Gastroesophageal sphincter (tissue), 4 donors: ENCODE results near the gene C1orf159. TPM values are rescaled to one million over a fixed set of nuclear protein-coding genes. Genes with fewer than 3 reads are reported as not detected.
"Not testable (repeated sequence)": the region's sequence is repeated elsewhere in the genome, so short reads cannot be mapped to it uniquely, and the experiment has no call there.

Source experiments
- ATAC-seq: fragments of 150-250 bp; one replicate; pipeline ENCODE4 v1.9.1; 2016; ENCODE audit warnings: mild to moderate bottlenecking, moderate library complexity
- H3K27ac ChIP-seq, 4 donors: fragments of 200-600 bp; sonication (generic) in 3 of 4; 1 replicate in 3 of 4; 2 replicates in 1 of 4; pipeline ENCODE4 v1.5.1; 2016 to 2019
- H3K27me3 ChIP-seq: fragments of 200-600 bp; sonication (generic); one replicate; pipeline ENCODE4 v1.5.1; 2019
- H3K36me3 ChIP-seq, 2 donors: fragments of 200-600 bp; sonication (generic); one replicate each; pipeline ENCODE4 v1.5.1; 2019; ENCODE audit warnings: control low read depth in 1 of 2
- H3K4me1 ChIP-seq, 3 donors: fragments of 200-600 bp; sonication (generic); 1 replicate in 2 of 3; 2 replicates in 1 of 3; pipeline ENCODE4 v1.5.1; 2016 to 2019; ENCODE audit warnings: control low read depth in 2 of 3
- H3K4me3 ChIP-seq, 2 donors: fragments of 200-600 bp; sonication (generic); one replicate each; pipeline ENCODE4 v1.5.1; 2019; ENCODE audit warnings: mild to moderate bottlenecking in 1 of 2, moderate library complexity in 1 of 2
- H3K9me3 ChIP-seq, 3 donors: fragments of 200-600 bp; sonication (generic); one replicate each; pipeline ENCODE4 v1.5.1; 2017 to 2019; ENCODE audit warnings: control low read depth in 2 of 3
- CTCF ChIP-seq, 4 experiments: fragments of 200-600 bp in 2 of 4; fragments of 450-650 bp in 2 of 4; sonication (generic) in 1 of 4; IDR thresholded peaks; one replicate each; pipeline ENCODE4 v1.5.1; 2017 to 2019; ENCODE audit warnings: antibody characterized with exemption in 4 of 4, mild to moderate bottlenecking in 2 of 4, moderate library complexity in 2 of 4
- EP300 ChIP-seq: sonication (generic); formaldehyde crosslinking; IDR thresholded peaks from one replicate; pipeline ENCODE4 v1.6.1; 2017; ENCODE audit warnings: antibody characterized with exemption, mild to moderate bottlenecking
- POLR2A ChIP-seq, 2 donors: fragments of 450-650 bp; IDR thresholded peaks; one replicate each; pipeline ENCODE4 v1.6.1; 2017; ENCODE audit warnings: antibody characterized with exemption in 2 of 2, mild to moderate bottlenecking in 2 of 2, moderate library complexity in 1 of 2
- POLR2AphosphoS5 ChIP-seq: sonication (generic); formaldehyde crosslinking; IDR thresholded peaks from one replicate; pipeline ENCODE4 v1.6.1; 2017; ENCODE audit warnings: antibody characterized with exemption
- WGBS, 2 donors: methylation state at CpG; one replicate each; pipeline ENCODE4 v1.1.5; 2018; ENCODE audit warnings: low coverage in 1 of 2; 5-methylcytosine and 5-hydroxymethylcytosine counted together
- total RNA-seq, 4 donors: library from RNA; depleted of rRNA; stranded (reverse); fragments of >200 nt; gene quantifications; one replicate each; pipeline ENCODE4 v1.1.0, GENCODE V29; 2016

The C1orf159 gene
- total RNA-seq, 4 donors from 2014 or later = 6.3 to 15.3 (median 9.9) TPM

- no peak for ATAC-seq
- Histone ChIP-seq H3K9me3 (no peaks in the 10 kb centered on the region), H3K4me1 (peaks cover 0 to 46% (median 15%) of the 10 kb centered on the region in 3 donors), H3K27me3 (peaks cover 93% of the 10 kb centered on the region), H3K27ac (no peak overlapping the region), H3K4me3 (peak overlapping the region in 1 of 2 donors; percentile 59), H3K36me3 (peaks cover 0 to 1% of the 10 kb centered on the region in 2 donors)
- WGBS, 2 donors = 51% methylated on average over 24 of the region's 38 CpGs; no CpG with 5 or more reads in 1 of the 2 donors
- TF ChIP-seq EP300 = no peak
- no peak for TF ChIP-seq POLR2AphosphoS5
- TF ChIP-seq POLR2A (IDR thresholded peaks at IDR 0.05) = no peak
- no peak for TF ChIP-seq CTCF (IDR thresholded peaks at IDR 0.05)
Measured at GRCh38 chr1:1060281-1061000, 55.4 kb downstream of the C1orf159 start.

DNA sequence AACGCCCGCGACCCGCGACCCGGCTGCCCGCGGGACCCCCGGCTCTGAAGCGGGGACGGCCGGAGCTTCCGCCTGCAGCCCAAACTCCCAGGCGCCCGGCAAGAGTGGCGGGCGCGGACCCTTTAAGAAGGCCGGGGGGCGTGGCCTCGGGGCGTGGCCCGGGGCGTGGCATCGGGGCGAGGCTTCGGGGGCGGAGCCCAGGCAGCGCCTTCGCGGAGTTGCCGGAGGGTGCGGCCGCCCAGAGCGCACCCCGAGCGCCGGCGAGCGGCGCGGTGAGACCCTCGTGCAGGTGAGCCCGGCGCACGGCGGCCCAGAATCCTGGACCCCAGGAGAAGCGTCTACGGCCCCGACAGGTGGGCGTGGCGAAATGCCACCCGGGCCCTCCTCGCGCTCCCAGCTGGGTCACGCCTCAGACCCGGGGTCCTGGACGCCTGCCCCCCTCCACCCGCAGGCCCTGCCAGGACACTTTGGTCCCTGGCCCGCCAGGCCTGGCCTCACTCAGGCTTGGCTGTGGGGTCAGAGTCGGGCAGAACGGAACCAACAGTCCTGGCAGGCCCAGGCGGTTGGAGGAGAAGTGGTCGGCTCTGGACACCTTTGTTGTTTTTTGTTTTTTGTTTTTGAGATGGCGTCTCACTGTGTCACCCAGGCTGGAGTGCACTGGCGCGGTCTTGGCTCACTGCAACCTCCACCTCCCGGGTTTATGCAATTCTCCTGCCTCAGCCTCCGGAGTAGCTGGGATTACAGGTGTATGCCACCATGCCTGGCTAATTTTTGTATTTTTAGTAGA, 56.2 kb downstream of the C1orf159 start:
- peaks cover 89% of the 10 kb centered on the region for H3K27me3 ChIP-seq
- 19 to 36% methylated on average over 6 to 7 of the region's 69 CpGs for WGBS, 2 donors
- H3K27ac ChIP-seq = no peak overlapping the region

GRCh38 chr1:1058921-1059493, 56.9 kb downstream of the C1orf159 start:
- TF ChIP-seq EP300 (no peak), CTCF (IDR thresholded peaks at IDR 0.05) (peak in 1 of 4 experiments; percentile 56)
- H3K27me3 ChIP-seq = peaks cover 82% of the 10 kb centered on the region
- H3K9me3 ChIP-seq = no peaks in the 10 kb centered on the region
- peaks cover 0 to 16% of the 10 kb centered on the region in 2 donors for H3K36me3 ChIP-seq
- WGBS, 2 donors = 0 to 4% methylated on average over 2 to 16 of the region's 48 CpGs
- H3K4me3 ChIP-seq = peak overlapping the region; percentile 36 to 59
- H3K4me1 ChIP-seq = peaks cover 0 to 42% (median 14%) of the 10 kb centered on the region in 3 donors
- H3K27ac ChIP-seq = no peak overlapping the region
- peak; percentile 22 for ATAC-seq

More for the DNA sequence above, 56.2 kb downstream of the C1orf159 start:
- Histone ChIP-seq H3K4me1 (peaks cover 0 to 46% (median 15%) of the 10 kb centered on the region in 3 donors), H3K9me3 (no peaks in the 10 kb centered on the region), H3K4me3 (peak overlapping the region; percentile 36 to 59), H3K36me3 (peaks cover 0 to 9% of the 10 kb centered on the region in 2 donors)
- TF ChIP-seq POLR2A (IDR thresholded peaks at IDR 0.05) = no peak
- TF ChIP-seq POLR2AphosphoS5 = no peak
- no peak for TF ChIP-seq EP300
- TF ChIP-seq CTCF (IDR thresholded peaks at IDR 0.05) = no peak
- ATAC-seq = peak; percentile 89

- Histone ChIP-seq H3K36me3 (peaks cover 0 to 23% of the 10 kb centered on the region in 2 donors), H3K4me3 (peak overlapping the region in 1 of 2 donors; percentile 59), H3K27ac (no peak overlapping the region), H3K27me3 (peaks cover 75% of the 10 kb centered on the region), H3K9me3 (no peaks in the 10 kb centered on the region), H3K4me1 (peaks cover 0 to 35% (median 11%) of the 10 kb centered on the region in 3 donors)
- 3 to 14% methylated on average over 6 to 13 of the region's 24 CpGs for WGBS, 2 donors
- TF ChIP-seq POLR2AphosphoS5 (no peak), POLR2A (IDR thresholded peaks at IDR 0.05) (no peak), EP300 (no peak), CTCF (IDR thresholded peaks at IDR 0.05) (no peak)
- no peak for ATAC-seq
Measured at GRCh38 chr1:1058088-1058905, 57.6 kb downstream of the C1orf159 start.

GRCh38 chr1:1057769-1058087, 58.2 kb downstream of the C1orf159 start:
- Histone ChIP-seq H3K36me3 (peaks cover 0 to 28% of the 10 kb centered on the region in 2 donors), H3K4me1 (peaks cover 0 to 32% (median 11%) of the 10 kb centered on the region in 3 donors), H3K27me3 (peaks cover 69% of the 10 kb centered on the region)
- H3K27ac ChIP-seq, ATAC-seq, H3K9me3 ChIP-seq, H3K4me3 ChIP-seq: not testable (repeated sequence)
- 60 to 72% methylated on average over 2 to 6 of the region's 15 CpGs for WGBS, 2 donors
